Renal cortex interstitium (tissue), 11 donors: ENCODE measurements around the gene VEPH1. TPM values are rescaled to one million over a fixed set of nuclear protein-coding genes. Genes with fewer than 3 reads are reported as not detected.
A peak's percentile ranks its signal among the peaks of the same experiment; 100 is the strongest.

Experiments
- DNase-seq, 11 donors: peaks; one replicate each; pipeline ENCODE4 v3.0.0-alpha.2; 2013; ENCODE audit warnings: low read depth in 9 of 11, low spot score in 4 of 11; ENCODE audit errors: extremely low read depth in 1 of 11
- polyA plus RNA-seq, 3 donors: library from polyadenylated mRNA; unstranded; fragments of 120-200 nt; gene quantifications; one replicate each; pipeline ENCODE4 v1.2.1, GENCODE V29; 2013; ENCODE audit not compliant: insufficient read length in 3 of 3

VEPH1 gene
- polyA plus RNA-seq, 3 donors: 47.5 to 58.9 (median 47.9) TPM

DNA sequence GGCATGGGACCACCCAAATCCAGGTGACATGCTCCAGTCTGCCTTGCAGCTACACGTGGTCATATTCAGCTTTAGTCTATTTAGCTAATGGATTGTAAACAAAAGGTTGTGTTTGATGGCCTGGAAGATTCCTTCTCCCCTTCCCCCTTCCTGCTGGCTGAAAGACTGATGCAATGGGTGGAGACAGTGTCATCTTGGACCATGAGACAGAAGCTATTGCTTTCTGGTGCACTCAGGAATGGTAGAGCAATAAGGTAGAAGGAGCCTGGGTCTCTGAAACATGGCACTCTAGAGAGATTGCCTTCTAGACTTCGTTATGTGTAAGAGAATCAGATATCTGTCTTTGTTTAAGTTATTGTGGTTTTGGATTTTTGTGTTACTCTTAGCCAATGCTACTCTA is 92.3 kb downstream of the VEPH1 start:
- DNase-seq: no peak

DNA sequence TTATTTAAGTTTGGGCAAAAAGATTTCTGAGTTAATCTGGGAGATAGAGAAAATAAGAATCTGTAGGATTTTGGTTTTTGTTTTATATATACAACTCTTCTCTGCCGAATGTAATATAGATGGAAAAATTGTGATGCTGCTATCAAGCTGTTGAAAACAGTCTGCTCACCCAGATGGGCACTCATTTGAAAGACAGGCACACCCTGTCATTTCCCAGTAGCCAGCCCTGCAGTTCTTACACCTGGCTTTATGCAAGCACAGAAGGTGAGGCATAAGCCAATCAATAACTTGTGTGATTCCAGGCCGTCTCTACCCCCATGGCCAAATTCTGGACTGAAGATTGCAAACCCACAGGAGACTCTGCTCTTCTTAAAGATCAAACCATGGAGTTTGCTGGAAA is 93.7 kb downstream of the VEPH1 start:
- DNase-seq: no peak

DNA sequence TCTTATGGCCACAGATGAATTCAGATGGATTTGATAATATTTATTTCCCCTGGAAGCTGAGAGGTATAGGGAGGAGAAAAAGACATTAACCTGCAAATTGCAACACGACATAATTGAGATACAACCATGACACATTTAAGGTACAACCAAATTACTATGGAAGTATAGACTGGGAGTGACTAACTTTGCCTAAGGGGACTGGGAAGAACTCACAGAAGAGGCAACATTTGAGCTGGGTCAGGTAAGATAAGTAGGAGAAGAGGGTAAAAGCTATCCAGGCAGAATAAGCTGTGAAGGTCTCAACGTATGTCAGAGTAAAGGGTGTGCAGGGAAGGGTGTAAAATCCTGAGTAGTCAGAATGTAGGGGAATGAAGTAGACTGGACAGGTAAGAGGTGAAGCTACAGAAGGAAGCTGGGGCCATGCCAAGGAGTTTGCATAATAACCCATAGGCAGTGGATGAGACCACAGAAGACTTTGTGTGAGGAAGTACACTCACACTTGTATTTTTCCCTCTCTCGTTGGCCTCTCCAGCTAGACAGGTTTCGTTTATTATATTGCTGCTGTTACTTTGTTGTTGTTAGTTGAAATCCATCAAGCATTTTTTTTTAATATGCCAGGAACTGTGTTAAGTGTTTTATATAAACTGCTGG is 94.6 kb downstream of the VEPH1 start:
- no peak for DNase-seq

DNA sequence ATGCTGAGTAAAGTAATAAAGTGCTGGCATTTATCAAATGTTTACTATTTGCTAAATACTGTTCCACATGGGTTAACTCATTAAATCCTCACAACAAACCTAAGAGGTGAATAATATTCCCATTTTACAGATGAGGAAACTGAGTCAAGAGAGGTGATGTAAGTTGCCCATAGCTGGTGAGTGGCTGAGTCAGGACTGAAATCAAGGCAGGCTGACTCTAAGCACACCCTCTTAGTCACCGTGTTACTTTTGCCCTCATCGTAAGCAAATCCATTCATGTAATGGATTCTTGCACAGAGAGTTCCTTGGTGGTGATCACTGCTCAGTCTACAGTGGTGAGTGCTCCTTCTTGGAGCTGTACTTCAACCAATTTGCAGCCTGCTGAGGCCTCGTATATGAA is 95.4 kb downstream of the VEPH1 start:
- no peak for DNase-seq

DNA sequence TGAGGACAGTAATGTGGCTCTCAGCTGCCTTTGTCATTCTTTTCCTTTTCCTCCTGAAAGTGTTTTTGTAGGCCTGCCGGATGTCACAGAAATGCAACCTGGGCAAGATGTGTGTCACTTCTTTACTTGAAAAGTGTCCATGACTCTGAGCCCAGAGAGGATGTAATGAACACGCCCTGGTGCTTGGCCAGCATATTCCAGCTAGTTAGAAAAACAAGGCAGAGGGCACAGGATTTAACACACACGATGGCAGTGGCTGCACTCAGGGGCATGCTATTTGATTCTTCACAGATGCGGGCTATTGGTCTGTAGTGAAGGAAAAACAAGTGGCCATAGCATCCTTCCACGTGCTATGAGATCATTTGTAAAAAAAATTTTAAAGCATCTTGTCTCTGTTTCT is 96.8 kb downstream of the VEPH1 start:
- peak in 3 of 11 donors; percentile 6 to 15 (median 8) for DNase-seq

DNA sequence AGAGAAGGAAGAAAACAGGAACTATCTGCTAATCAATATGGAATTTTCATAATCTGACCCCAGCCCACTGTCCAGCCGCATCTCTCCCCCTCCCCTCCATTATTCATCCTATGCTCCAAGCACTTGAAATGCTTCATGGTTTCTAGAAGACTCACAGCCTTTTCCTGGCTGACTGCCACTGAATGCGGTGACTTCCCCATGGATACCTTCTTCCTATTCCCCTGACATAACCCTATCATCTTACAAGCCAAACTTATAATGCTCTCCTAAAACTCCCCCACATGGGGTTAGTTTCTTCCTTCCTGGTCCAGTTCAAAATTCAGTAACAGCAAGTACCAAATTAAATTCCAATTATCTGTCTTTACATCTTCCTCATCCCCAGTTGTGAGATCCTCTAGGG is 97.8 kb downstream of the VEPH1 start:
- DNase-seq: peak in 2 of 11 donors; percentile 9 to 10

DNA sequence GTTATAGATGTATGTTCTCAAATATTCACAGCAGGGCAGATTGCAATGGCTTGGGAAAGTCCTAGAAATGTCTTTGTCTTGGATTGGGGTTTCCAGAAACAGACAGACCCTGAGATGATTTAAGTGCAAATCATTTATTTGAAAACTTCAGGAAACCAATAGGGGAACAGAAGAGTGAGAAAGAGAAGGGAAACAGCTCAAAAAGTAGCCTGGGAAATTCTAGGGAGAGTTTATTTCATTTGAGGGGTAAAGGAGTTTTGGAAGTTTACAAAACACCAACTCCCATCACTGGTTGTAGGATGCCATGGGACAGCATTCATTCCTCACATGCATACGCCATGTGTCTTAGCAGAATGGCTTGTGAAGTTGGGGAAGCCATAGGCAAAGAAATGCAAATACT is 98.8 kb downstream of the VEPH1 start:
- DNase-seq: no peak

DNA sequence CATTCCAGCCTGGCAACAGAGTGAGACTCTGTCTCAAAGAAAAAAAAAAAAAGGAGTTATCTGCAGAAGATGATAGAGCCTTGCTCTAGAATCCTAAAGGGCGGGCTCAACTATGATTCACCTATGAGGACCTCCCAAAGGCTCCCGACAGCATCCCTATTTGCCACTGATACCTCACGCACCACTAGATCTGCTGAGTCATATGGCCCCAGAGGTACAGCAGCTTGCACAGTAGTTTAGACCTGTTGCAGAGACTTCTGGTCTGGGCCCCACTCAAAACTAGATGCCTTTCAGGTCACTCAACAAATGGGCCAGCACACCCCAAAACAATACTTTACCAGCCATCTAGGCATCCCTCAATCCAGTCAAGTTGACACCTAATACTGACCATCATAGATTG is 104.6 kb downstream of the VEPH1 start:
- DNase-seq: no peak

DNA sequence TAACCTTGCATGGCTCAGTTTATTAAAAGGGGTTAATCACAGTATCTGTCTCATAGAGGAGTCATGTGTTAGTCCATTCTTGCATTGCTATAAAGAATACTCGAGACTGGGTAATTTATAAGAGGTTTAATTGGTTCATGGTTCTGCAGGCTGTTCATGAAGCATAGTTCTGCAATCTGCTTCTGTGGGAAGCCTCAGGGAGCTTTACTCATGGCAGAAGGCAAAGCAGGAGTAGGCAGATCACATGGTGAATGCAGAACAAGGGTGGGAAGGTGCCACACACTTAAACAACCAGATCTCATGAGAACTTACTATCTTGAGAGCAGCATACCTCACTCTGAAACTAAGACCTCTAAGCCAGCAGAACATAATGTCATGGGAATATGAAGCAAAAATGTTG is 108.8 kb downstream of the VEPH1 start:
- no peak for DNase-seq

DNA sequence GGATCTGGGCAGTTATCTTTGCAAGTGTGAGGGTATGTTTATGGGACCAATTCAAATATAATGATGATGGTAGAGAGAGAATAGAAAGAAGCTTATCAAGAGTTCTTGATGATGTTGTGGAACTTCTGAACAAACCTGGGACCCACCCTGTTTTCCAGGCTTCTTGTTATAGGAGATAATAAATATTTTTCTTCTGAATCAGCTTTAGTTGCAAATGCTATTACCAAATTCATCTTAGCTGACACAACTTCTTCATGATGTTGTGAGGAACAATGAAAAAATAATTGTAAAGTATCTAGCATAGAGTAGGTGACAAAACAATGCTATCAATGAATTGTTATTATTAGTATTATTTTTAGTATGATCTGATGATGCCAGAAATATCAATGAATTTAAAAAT is 110.1 kb downstream of the VEPH1 start:
- no peak for DNase-seq

DNA sequence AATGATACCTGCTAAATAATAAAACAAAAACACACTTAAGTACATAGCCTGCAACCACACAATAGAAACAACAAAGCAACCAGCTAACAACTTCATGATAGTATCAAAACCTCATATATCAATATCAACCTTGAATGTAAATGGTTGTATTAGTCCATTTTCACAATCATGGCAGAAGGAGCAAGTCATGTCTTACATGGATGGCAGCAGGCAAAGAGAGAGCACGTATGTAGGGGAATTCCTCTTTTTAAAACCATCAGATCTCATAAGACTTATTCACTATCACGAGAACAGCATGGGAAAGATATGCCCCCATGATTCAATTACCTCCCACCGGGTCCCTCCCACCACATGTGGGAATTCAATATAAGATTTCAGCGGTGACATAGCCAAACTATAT is 111.1 kb downstream of the VEPH1 start:
- no peak for DNase-seq

DNA sequence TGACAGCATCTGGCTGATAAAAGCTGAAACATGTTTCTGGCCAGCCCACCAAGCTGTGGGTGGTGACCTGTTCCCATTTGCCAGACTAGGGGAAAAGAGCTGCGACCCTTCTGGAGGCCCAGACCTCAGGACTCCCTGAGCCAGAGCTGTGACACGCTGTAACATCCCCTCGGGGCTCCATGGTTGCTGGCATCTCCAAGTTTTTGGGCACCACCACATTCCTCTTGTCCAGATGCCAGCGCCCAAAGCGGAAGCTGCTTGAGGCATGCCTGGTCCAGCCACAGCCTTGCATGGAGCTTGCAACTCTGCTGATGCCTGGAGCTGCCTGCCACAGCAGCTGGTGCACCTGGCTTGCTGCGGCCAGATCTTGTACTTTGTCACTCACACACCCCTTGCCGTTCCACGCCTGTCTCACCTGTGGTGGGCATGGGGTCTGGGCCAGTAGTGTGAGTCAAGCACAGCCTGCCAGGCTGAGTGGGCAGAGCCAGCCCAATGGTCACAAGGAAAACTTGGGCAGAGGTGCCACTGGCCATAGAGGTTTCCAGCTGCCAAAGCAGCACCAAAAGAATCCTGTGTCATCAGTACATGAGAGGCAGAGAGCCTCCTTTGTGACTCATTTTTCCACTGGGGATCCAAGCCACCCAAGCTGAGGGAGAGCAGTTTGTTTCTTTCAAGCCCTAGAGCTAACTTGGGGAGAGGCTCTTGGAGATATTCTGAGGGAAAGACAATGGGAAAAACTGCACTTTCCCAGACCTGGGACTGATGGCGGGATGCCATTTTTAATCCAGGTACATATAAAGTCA is 112.3 kb downstream of the VEPH1 start:
- DNase-seq: no peak

DNA sequence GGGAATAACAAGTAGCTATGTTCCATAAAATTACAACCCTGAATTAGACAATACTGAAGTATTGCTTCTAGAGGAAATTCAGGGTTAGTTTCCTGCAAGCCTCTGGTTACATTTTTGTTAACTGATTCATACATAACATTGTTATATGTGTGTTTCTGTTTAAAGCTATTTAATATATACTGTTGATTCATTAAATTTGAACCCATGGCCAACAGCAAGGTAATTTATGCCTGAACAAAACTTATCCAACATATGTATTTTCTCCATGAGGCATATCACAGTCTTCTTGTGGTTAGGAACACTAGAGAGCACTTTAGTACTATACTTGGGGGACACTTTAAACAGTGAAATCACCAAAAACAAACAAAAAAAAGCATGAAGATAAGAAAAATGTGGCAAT is 114.2 kb downstream of the VEPH1 start:
- no peak for DNase-seq

DNA sequence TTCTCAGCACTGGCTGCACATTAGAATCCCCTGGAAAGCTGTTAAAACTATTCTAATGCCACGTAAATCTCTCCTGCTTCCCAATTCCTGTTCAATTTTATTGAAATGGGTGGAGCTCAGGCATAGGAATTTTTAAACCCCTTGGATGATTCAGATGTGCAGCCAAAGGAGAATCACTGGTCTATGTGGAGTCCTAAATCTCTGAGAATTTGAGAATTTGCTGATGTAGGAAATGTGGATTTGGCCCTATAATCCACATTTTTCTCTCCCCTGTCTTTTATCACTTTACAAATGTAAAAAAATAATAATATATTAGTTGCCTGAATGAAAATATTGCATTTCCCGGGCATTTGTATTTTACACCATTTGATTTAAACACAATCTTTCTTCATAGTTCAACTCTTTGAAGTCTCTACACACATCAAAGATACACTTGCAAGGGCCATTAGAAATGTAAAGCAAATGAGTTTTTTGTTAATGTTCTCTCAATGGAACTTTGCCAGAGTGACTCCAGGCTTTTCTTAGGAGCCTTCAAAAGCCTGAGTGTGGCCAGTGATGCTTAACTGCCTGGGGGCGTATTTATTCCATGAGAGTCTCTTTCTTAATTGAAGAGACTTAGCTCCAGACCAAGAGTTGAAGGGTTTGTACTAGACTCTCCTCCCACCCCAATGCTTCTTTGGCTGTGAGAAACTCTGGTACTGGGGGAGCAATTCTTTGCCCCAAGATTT is 115.3 kb downstream of the VEPH1 start:
- peak in 7 of 11 donors; percentile 3 to 51 (median 23) for DNase-seq

DNA sequence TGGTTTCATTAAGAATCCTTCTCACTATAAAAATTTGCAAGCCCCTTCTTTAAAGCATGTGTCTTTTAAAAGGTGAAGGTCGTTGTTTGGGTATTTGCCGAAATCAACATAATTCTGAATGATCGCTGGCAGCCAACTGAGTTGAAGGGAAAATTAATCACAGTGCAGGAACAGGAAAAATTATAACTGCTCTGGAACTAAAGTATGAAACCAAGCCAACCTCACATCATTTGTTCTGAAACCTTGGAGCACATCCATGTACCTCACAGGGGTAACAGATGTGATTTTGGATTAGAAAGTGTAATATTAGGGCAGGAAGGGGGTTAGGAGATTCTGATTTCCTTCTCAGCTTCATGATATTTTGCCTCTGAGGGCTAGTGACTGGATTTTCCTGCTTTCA is 118.7 kb downstream of the VEPH1 start:
- DNase-seq: no peak

DNA sequence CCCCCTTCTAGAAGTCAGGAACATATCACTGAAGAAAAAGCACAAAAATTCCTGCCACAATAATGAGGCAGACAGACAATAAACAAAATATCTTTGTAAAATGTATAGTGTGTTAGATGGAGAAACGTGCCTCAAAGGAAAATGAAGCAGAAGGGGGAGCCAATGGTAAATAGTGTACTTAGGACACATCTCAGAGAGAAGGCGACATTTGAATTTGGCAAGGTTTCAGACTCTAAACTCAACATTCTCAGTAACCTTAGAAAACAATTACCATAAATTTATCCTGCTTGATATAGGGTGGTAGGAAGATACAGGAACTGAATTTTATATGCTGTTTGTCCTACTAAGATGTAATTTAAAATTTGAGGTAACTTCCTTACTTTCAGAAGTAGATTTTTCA is 119.2 kb downstream of the VEPH1 start:
- no peak for DNase-seq

DNA sequence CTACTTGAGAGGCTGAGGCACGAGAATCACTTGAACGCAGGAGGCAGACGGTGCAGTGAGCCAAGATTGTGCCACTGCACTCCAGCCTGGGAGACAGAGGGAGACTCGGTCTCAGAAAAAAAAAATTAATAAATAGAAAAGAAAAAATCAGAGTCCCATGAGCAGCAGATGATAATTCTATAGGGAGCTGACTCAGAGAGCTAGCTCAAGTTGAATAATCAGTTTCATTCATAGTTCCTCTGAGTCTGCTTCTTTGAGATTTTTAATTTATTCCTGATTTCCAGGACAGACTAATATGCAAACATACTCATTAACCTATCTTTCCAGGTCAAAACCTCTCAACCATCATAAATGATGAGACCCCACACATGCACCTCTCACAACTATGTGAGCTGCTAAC is 121.6 kb downstream of the VEPH1 start:
- no peak for DNase-seq

DNA sequence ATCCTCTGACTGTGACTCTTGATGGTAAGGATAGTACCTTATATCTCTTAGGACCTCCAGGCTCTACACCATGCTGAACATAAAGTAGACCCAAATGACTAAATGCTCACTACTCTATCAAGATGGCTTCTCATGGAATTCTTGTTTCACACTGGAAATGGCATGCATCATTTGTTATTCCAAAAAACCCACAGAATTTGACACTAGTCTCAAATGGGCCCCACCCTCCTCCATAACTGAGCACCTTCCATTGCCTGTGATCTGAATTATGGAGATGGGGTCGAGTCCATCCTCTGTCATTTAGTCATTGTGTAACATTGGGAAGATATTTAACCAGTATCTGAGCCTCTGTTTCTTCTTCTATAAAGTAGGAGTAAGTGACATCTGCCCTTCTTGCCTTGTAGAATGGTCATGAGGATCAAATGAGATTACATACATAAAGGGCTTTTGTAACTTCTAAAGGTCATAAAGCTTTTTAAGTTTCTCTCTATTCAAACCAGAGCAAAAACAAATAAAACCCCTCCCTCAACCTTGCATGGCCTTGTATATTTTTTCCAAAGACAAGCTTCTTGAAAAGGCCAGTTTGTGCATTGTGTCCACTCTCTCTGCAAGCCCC is 123.6 kb downstream of the VEPH1 start:
- no peak for DNase-seq

DNA sequence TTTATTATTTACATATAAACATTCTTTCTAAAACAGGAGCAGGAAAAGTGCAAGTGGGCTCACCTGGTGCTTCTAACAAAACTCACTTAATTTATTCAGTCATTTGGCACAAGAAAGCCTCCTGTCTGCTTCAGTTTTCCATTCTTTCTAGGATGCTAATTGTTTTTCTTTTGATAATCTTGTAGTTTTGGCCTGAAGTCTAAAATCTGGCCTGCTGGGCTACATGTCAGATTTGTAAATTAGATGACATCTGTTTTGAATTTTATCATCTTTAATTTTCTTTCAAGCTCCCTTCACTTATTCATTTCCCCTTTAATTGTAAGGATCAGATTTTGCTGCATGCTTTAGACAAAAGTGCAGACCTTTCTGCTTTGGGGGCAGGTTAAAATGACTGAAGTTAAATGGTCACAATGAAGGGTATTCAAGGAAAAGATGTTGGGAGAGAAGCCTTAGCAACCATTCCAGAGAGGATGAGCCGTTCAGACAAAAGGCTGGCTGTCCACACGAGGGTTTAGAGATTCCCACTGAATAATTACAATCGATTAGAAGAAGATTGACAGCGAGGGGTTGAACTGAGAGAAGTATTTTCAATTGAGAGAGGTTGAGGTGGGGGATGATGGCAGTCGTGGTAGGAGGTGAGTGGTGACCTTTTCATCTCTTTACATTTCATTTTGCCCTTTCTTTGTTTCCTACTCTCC is 126.5 kb downstream of the VEPH1 start:
- DNase-seq: no peak
